ENCODE results near the gene LRPAP1. TPM values are rescaled to one million over a fixed set of nuclear protein-coding genes. Genes with fewer than 3 reads are reported as not detected.

Gene LRPAP1
- total RNA-seq, 1 donor from 2014 or later: 76.1 TPM

DNA sequence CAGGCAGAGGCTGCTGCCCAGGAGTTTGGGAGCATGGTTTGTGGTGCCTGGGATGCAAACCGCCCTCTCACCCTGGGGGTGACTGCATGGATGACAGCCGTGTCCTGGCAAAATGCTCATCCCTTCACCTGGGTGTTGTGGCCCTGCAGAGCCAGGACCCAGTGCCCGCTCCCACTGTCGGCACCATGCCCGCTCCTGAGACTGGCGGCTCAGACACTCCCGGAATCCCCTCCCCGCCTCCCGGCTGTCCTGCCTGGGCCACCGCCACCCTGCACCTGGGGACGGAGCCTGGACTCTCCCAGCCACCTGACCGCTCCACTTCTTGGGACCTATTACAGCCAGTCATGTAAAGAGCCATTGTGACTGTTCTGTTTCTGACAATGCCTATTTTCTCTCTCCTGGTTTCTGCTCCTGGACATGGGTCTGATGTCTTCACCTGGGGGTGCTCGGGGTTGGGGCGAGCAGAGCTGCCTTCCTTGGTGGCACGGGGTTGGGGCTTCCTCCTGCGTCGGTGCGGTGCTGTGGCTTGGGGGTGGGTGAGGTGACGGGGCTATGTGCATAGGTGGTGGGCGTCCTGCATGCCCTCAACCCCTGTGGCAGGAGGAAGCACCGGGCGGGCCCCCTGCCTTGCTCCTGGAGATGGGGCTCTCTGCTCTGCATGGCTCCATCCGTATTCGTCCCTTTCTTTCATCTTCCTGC is 30.9 kb downstream of the LRPAP1 start:
- H3K36me3 Mint-ChIP-seq (ENCODE audit: low read depth): peaks cover 9% of the 10 kb centered on the region
- no peaks in the 10 kb centered on the region for H3K27me3 Mint-ChIP-seq
- no peaks in the 10 kb centered on the region for H3K9me3 Mint-ChIP-seq
- no peak overlapping the region for H3K4me3 Mint-ChIP-seq
- H3K27ac Mint-ChIP-seq: peak overlapping the region; percentile 47
- intact Hi-C loops (cut with micrococcal nuclease): no loop called here
- DNase-seq: no peak
- H3K4me1 Mint-ChIP-seq: peaks cover 5% of the 10 kb centered on the region

DNA sequence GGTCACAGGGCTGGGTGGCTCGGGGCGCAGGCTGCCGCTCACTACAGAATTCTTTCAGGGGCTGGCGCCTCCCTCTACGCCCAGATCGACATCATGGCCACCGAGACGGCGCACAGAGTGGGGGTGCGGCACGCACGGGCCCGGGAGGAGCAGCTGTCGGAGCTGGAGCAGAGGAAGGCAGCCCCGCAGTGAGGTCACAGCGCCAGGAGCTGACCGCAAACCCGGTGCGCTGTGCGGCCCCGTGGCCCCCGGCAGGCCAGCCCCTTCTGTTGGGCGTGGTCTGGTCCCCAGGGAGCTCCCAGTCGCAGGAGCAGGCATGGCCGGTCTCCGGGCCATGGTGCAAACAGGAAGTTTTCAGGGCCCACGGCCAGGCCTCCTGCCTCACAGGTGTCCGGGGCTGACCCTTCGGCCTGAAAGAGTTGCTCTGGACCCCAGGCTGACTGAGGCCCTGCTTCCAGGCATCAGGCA is 31.6 kb downstream of the LRPAP1 start:
- no peak for DNase-seq
- intact Hi-C loops (cut with micrococcal nuclease): no loop called here
- no peak overlapping the region for H3K4me3 Mint-ChIP-seq
- no peaks in the 10 kb centered on the region for H3K27me3 Mint-ChIP-seq
- no peaks in the 10 kb centered on the region for H3K9me3 Mint-ChIP-seq
- H3K27ac Mint-ChIP-seq: no peak overlapping the region
- peaks cover 5% of the 10 kb centered on the region for H3K4me1 Mint-ChIP-seq
- peaks cover 7% of the 10 kb centered on the region for H3K36me3 Mint-ChIP-seq (ENCODE audit: low read depth)

DNA sequence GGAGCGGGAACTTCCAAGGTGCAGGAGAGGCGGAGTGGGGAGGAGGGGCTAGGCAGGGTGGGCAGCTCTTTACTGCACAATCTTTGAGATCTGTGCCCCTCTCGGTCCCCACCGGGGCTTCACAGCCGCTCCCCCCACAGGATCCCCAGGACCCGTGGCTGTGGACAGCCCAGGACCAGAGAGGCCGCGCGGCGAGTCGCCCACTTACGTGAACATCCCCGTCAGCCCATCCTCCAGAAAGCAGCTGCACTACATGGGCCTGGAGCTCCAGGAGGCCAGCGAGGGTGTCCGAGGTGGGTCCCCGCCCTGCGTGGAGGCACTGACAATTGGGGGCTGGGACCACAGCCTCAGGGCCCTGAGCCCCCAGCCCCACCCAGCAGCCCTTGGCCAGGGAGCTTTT is 32.1 kb downstream of the LRPAP1 start:
- H3K9me3 Mint-ChIP-seq: no peaks in the 10 kb centered on the region
- peaks cover 5% of the 10 kb centered on the region for H3K4me1 Mint-ChIP-seq
- H3K27me3 Mint-ChIP-seq: no peaks in the 10 kb centered on the region
- peaks cover 7% of the 10 kb centered on the region for H3K36me3 Mint-ChIP-seq (ENCODE audit: low read depth)
- H3K4me3 Mint-ChIP-seq: no peak overlapping the region
- DNase-seq: no peak
- intact Hi-C loops (cut with micrococcal nuclease): no loop called here
- H3K27ac Mint-ChIP-seq: no peak overlapping the region

DNA sequence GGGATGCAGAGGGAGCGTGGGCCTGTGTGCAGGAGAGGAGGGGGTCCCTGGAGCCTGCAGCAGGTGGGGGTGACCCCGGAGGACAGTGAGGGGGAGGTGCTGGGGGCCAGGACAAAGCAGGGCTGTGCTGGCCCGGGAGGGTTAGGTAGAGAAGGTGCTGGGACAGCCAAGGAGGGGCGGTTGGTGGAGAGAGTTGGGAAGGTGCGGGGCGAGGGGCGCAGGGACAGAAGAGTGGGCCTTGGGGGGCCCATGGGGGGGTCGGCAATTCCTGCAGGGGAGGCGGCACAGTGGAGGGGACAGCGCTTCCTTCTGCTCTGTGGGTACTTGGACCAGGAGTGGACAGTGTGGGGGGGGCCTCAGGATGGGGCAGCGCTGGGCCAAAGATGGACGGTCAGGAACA is 32.5 kb downstream of the LRPAP1 start:
- Mint-ChIP-seq H3K4me3 (no peak overlapping the region), H3K27ac (no peak overlapping the region), H3K9me3 (no peaks in the 10 kb centered on the region), H3K36me3 (ENCODE audit: low read depth) (peaks cover 6% of the 10 kb centered on the region), H3K4me1 (peaks cover 5% of the 10 kb centered on the region), H3K27me3 (no peaks in the 10 kb centered on the region)
- intact Hi-C loops (cut with micrococcal nuclease): no loop called here
- DNase-seq: no peak

DNA sequence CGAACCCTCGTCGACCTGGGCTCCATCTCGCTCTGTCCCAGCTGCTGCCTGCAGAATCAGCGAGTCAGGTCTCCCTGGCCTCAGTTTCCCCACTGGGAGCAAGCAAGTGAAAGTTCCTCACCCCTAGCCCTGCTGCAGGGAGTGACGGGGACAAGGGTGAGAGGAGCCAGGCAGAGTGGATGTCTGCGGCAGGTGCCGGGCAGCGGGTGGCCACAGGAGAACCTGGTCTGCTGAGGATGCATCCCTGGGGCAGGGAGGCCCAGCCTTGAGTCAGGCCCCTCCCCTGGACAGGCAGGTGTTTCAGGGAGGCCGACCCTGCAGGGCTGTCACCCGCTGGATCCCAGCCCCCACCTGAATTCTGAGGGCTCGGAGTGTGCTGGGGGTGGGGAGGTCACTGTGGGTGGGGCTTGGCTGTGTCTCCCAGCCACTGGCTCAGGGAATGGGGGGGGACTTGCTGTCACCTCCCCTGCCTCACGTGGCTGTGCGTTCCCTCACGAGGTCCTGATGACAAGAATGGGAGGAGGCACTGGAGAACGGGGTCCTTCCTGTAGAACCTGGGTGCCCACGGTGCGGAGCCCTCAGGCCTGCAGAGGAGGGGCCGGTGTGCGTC is 33.2 kb downstream of the LRPAP1 start:
- DNase-seq: no peak
- Mint-ChIP-seq H3K27me3 (no peaks in the 10 kb centered on the region), H3K9me3 (no peaks in the 10 kb centered on the region), H3K4me3 (no peak overlapping the region), H3K27ac (no peak overlapping the region), H3K36me3 (ENCODE audit: low read depth) (peaks cover 5% of the 10 kb centered on the region), H3K4me1 (peaks cover 5% of the 10 kb centered on the region)
- intact Hi-C loops (cut with micrococcal nuclease): no loop called here

DNA sequence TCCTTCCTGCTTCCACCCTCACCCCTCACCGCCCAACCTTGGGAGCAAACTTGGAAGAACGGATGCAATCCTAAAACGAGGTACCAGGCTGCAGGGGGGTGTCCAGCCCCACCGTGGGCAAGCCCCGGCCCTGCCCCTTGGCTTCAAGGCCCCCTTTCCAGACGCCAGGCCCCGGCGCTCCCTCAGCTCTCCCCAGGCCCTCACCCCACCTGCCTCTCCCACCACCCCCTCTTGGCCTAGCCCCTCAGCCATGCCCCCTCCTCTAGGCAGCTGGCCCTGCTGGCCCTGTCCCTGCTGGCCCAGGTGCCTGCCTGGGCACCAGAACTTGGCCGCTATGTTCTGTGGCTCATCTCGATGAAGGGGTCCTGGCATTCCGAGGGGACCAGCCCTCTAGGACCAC is 33.8 kb downstream of the LRPAP1 start:
- peaks cover 2% of the 10 kb centered on the region for H3K36me3 Mint-ChIP-seq (ENCODE audit: low read depth)
- H3K4me1 Mint-ChIP-seq: peaks cover 2% of the 10 kb centered on the region
- intact Hi-C loops (cut with micrococcal nuclease): no loop called here
- H3K27me3 Mint-ChIP-seq: no peaks in the 10 kb centered on the region
- DNase-seq: no peak
- H3K9me3 Mint-ChIP-seq: no peaks in the 10 kb centered on the region
- no peak overlapping the region for H3K4me3 Mint-ChIP-seq
- H3K27ac Mint-ChIP-seq: no peak overlapping the region

DNA sequence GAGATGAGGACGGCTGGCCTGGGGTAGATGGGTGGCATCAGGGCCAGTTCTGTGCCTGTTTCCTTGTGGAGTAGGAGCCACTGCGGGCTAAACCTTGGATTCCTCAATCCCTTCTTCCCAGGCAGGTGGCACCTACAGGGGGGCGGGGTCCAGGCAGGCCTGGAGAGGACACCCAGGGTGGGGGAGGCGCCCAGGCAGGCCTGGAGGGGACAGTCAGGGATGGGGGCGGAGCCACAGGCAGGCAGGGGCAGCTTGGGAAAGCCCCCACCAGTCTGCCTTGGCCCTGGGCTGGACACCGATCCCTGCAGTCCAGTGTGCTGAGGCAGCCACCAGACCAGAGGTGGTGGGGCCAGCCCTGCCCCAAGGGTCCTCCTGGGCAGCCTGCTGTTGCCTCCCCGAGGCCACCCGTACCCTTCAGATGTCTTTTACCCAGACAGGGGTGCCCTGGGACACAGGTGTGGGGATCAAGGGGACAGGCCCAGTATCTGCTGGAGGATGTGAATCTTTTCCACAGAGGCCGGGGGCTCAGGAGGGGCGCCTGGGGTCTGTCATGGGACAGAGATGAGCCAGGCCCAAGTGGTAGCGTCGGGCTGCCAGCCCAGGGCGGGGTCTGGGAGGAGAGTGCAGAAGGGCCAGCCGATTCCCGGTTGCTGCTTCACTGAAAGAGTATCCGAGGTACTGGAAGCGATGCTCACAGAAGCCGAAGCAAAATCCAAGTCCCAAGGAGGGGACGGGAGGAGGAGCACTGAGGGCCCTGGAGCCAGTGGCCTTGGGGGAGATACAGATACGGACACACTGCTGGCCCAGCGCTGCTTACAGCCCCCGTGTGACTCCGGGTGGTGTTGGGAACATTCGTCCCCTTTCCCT is 34.5 kb downstream of the LRPAP1 start:
- H3K4me1 Mint-ChIP-seq: no peaks in the 10 kb centered on the region
- no peak overlapping the region for H3K4me3 Mint-ChIP-seq
- intact Hi-C loops (cut with micrococcal nuclease): no loop called here
- DNase-seq: no peak
- H3K27ac Mint-ChIP-seq: no peak overlapping the region
- no peaks in the 10 kb centered on the region for H3K36me3 Mint-ChIP-seq (ENCODE audit: low read depth)
- H3K27me3 Mint-ChIP-seq: no peaks in the 10 kb centered on the region
- H3K9me3 Mint-ChIP-seq: no peaks in the 10 kb centered on the region

DNA sequence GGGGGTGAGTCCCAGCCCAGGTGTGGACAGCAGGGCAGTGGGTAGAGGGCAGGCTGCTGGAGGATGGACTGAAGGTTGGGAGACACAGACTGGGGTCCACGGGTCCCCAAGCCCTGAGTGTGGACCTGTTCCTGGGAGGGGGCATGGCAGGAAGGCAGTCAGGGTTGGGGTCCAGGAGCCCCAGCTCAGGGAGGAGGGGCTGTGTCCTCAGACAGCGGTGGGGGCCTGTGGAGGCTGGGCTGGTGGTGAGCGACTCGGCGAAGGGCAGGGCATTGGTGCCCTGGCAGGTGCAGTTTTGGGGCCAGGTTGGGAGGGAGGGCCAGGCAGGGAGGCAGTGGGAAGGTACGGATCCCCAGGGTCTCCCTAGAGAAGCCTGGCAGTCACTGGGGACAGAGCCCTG is 35.1 kb downstream of the LRPAP1 start:
- Mint-ChIP-seq H3K27me3 (no peaks in the 10 kb centered on the region), H3K9me3 (no peaks in the 10 kb centered on the region), H3K4me1 (no peaks in the 10 kb centered on the region), H3K36me3 (ENCODE audit: low read depth) (no peaks in the 10 kb centered on the region), H3K27ac (peak overlapping the region; percentile 42), H3K4me3 (no peak overlapping the region)
- intact Hi-C loops (cut with micrococcal nuclease): no loop called here
- DNase-seq: no peak

DNA sequence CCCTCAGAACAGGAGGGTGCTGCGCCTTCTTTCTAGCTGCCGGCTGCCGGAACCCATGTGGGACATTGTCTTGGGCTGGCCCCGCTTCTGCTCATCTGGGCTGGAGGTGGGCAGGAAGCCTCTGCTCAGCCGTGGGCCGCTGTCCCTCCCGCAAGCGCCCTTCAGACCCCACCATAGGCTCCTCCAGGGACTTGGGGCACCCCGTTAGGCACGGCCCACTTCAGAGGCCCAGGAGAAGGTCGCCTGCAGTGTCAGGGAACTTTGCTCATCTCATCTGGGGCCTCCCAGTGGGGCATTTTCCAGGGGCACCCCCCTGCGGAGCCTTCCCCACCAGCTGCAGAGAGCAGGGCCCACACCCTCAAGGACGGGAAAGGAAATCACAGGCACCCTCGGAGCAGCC is 36.2 kb downstream of the LRPAP1 start:
- intact Hi-C loops (cut with micrococcal nuclease): no loop called here

DNA sequence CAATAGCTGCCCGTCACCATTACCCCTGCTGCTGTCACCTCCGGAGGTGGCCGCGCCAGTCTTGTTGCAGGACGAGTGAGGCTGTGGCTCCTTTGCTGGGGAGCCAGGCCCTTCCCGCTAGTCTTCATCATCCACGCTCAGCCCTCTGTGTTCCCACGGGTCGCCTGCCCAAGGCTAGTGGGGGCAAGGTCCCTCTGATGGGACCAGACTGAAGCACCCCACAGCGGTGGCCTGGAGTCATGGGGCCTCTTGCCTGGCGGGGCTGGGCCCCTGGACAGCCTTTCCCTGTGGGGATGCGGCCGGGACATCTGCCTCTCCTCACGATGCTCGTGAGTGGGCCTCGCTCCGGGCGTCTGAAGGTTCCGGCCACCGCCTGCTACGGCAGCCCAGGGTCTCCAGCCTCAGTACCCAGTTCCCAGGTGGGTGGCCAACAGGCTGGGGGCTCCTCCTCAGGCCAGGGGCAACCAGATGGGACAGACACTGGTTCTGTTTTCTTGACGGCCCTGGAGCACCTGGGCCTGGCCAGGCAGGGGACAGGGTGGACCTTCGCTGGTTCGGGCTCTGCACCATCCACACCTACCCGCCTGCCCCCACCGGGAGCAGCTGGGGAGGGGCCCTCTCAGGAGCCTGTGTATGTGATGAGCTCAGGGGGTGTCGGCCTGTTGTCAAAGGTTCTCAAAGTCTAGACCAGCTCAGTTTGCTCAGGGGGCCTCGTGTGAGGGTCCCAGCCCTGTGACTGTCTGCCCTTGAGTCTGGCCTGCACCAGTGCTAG is 36.8 kb downstream of the LRPAP1 start:
- Mint-ChIP-seq H3K27me3 (peaks cover 6% of the 10 kb centered on the region), H3K9me3 (no peaks in the 10 kb centered on the region), H3K4me3 (no peak overlapping the region), H3K27ac (no peak overlapping the region), H3K36me3 (ENCODE audit: low read depth) (no peaks in the 10 kb centered on the region), H3K4me1 (no peaks in the 10 kb centered on the region)
- no peak for DNase-seq
- intact Hi-C loops (cut with micrococcal nuclease): no loop called here

More for the DNA sequence above, 36.2 kb downstream of the LRPAP1 start:
- Mint-ChIP-seq H3K27me3 (peaks cover 6% of the 10 kb centered on the region), H3K4me1 (no peaks in the 10 kb centered on the region), H3K27ac (no peak overlapping the region), H3K9me3 (no peaks in the 10 kb centered on the region), H3K36me3 (ENCODE audit: low read depth) (no peaks in the 10 kb centered on the region), H3K4me3 (no peak overlapping the region)
- DNase-seq: no peak

DNA sequence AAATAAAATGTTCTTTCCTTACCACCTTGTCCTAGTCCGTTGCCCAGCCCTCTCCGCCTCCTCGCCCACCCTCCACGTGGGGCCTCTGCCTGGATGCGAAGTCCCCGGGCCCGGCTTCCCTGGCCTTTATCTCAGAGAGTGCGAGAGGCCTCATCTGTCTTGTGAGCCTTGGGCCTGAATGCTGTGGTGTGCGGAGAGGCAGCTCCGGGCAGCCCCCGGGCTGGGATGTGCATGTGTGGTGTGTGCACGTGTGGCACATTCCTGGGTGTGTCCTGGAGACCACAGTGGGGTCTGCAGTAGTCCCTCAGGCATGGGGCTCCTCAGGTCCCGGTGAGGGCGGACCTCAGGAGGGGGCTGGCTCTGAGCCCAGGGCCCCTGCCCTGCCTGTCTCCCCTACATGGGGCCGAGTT is 37.8 kb downstream of the LRPAP1 start:
- Mint-ChIP-seq H3K27ac (no peak overlapping the region), H3K36me3 (ENCODE audit: low read depth) (no peaks in the 10 kb centered on the region), H3K4me1 (no peaks in the 10 kb centered on the region), H3K27me3 (peaks cover 10% of the 10 kb centered on the region), H3K9me3 (no peaks in the 10 kb centered on the region), H3K4me3 (no peak overlapping the region)
- DNase-seq: no peak
- intact Hi-C loops (cut with micrococcal nuclease): no loop called here

DNA sequence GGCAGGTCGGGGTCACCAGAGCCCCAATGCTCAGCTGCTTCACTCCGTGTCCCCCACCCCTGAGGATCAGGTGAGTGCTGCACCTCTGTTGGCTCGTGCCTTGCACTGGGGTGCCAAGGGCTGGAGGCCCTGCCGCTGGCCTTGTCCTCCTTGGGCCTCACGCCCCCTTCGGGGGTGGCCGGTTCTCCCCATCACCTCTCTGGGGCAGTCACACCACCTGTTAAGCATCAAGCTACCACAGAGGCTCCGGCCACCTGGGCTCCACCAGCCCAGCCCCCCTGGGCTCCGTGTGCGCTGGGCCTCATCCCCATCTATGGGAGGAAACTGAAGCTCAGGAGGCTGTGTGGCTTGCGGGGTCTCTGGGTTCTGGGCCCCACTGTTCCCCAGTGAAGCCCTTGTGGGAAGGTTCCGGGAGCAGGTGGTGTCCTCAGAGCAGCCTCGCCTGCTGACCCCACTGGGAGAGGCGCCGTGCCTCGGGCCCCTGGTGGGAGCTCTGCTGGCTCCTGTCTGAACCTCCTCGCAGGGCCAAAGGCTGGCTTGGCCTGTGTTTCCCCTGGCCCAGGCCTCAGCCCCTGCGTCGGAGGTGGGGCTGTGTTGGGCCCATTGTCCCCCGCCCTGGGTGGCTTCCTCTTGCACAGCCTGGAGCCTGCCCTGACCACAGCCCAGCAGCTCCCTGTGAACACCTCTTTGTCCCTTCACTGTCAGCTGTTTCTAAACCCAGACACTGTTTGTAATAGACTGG is 38.3 kb downstream of the LRPAP1 start:
- DNase-seq: no peak
- Mint-ChIP-seq H3K4me3 (no peak overlapping the region), H3K27ac (no peak overlapping the region), H3K36me3 (ENCODE audit: low read depth) (no peaks in the 10 kb centered on the region), H3K27me3 (peaks cover 14% of the 10 kb centered on the region), H3K9me3 (no peaks in the 10 kb centered on the region), H3K4me1 (no peaks in the 10 kb centered on the region)
- intact Hi-C loops (cut with micrococcal nuclease): no loop called here
